Thyroid gland (tissue), 4 donors: ENCODE data around the gene CEP83. TPM values are rescaled to one million over a fixed set of nuclear protein-coding genes. Genes with fewer than 3 reads are reported as not detected.
"Not testable (repeated sequence)": the region's sequence is repeated elsewhere in the genome, so short reads cannot be mapped to it uniquely, and the experiment has no call there.

ENCODE experiments used
- DNase-seq, 2 donors: peaks; one replicate each; pipeline ENCODE4 v3.0.0-alpha.2; 2019
- H3K27ac ChIP-seq, 3 donors: fragments of 200-600 bp; sonication (generic); 1 replicate in 2 of 3; 2 replicates in 1 of 3; pipeline ENCODE4 v1.5.1; 2016 to 2019; ENCODE audit warnings: mild to moderate bottlenecking in 1 of 3, moderate library complexity in 1 of 3
- H3K27me3 ChIP-seq: fragments of 200-600 bp; sonication (generic); one replicate; pipeline ENCODE4 v1.5.1; 2019
- H3K36me3 ChIP-seq, 2 donors: fragments of 200-600 bp; sonication (generic); one replicate each; pipeline ENCODE4 v1.5.1; 2016 to 2019
- H3K4me1 ChIP-seq, 2 donors: fragments of 200-600 bp; sonication (generic); one replicate each; pipeline ENCODE4 v1.5.1; 2017 to 2019
- H3K4me3 ChIP-seq, 3 donors: fragments of 200-600 bp; sonication (generic); replicated peaks in 1 of 3; 1 replicate in 2 of 3; 2 replicates in 1 of 3; pipeline ENCODE4 v1.5.1; 2016; ENCODE audit warnings: mild to moderate bottlenecking in 1 of 3
- H3K9me3 ChIP-seq: fragments of 200-600 bp; sonication (generic); one replicate; pipeline ENCODE4 v1.5.1; 2017
- POLR2A ChIP-seq, 2 donors: fragments of 450-650 bp; IDR thresholded peaks; one replicate each; pipeline ENCODE4 v1.6.1; 2017; ENCODE audit warnings: antibody characterized with exemption in 2 of 2, mild to moderate bottlenecking in 2 of 2, moderate library complexity in 1 of 2
- WGBS, 2 donors: methylation state at CpG; one replicate each; pipeline ENCODE4 v1.1.5; 2017; 5-methylcytosine and 5-hydroxymethylcytosine counted together
- intact Hi-C: fragments of 100-400 bp; cut with DNase I; formaldehyde crosslinking; loops from one replicate; pipeline ENCODE4 v1.15.1; 2023
- total RNA-seq, 4 donors: library from RNA; depleted of rRNA; stranded (reverse); fragments of >200 nt; gene quantifications; one replicate each; pipeline ENCODE4 v1.2.3, GENCODE V29; 2016
- TF ChIP-seq, protein P1 (sequence below), 6 experiments: fragments of 200-600 bp in 3 of 6; fragments of 450-650 bp in 3 of 6; sonication (generic) in 3 of 6; IDR thresholded peaks; one replicate each; pipeline ENCODE4 v1.5.1; 2016 to 2019; ENCODE audit warnings: antibody characterized with exemption in 6 of 6, mild to moderate bottlenecking in 2 of 6, inconsistent platforms in 1 of 6, moderate library complexity in 1 of 6

Gene CEP83
- total RNA-seq, 4 donors from 2014 or later, result 24.1 to 41.9 (median 29.4) TPM

DNA sequence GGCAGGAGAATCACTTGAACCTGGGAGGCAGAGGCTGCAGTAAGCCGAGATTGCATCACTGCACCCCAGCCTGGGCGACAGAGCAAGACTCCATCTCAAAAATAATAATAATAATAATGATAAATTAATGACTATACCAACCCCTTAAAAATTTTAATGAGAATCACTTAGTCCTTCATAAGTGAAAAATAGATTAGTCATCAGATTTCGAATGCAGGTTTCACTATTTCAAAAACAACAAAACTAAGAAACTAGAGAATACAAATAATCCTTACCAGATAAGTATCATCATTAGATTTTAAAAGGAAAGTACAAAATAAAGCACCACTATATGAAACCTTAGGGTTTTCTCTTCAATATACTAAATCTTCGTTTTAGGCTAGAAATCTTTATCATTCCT, 62.3 kb downstream of the CEP83 start:
- H3K36me3 ChIP-seq, result no peaks in the 10 kb centered on the region
- H3K9me3 ChIP-seq, result no peaks in the 10 kb centered on the region
- no peak for DNase-seq
- intact Hi-C loops, result no loop called here
- WGBS, 2 donors, result 95 to 97% methylated on average over 4 of the region's 4 CpGs
- H3K4me3 ChIP-seq, result no peak overlapping the region
- no peak overlapping the region for H3K27ac ChIP-seq
- H3K27me3 ChIP-seq, result no peaks in the 10 kb centered on the region
- no peak for TF ChIP-seq POLR2A (IDR thresholded peaks at IDR 0.05)
- TF ChIP-seq, protein P1, sequence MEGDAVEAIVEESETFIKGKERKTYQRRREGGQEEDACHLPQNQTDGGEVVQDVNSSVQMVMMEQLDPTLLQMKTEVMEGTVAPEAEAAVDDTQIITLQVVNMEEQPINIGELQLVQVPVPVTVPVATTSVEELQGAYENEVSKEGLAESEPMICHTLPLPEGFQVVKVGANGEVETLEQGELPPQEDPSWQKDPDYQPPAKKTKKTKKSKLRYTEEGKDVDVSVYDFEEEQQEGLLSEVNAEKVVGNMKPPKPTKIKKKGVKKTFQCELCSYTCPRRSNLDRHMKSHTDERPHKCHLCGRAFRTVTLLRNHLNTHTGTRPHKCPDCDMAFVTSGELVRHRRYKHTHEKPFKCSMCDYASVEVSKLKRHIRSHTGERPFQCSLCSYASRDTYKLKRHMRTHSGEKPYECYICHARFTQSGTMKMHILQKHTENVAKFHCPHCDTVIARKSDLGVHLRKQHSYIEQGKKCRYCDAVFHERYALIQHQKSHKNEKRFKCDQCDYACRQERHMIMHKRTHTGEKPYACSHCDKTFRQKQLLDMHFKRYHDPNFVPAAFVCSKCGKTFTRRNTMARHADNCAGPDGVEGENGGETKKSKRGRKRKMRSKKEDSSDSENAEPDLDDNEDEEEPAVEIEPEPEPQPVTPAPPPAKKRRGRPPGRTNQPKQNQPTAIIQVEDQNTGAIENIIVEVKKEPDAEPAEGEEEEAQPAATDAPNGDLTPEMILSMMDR (IDR thresholded peaks at IDR 0.05), result no peak
- H3K4me1 ChIP-seq, result no peaks in the 10 kb centered on the region

DNA sequence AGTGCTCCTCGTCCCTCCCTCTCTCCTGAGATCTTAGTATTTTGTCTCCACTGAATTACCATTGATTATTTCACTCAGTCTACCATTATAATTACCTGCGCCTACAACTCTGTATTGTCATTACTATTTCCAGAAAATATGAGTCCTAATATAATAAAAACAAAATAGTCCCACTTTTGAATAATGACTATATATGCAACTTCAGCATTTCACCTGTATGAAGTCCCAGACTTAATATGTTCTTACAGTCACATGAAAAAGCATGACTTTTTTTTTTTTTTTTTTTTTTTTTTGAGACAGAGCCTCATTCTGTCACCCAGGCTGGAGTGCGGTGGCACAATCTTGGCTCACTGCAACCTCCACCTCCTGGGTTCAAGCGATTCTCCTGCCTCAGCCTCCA, 63.7 kb downstream of the CEP83 start:
- H3K4me1 ChIP-seq, H3K27me3 ChIP-seq, H3K36me3 ChIP-seq, H3K27ac ChIP-seq, H3K9me3 ChIP-seq, H3K4me3 ChIP-seq, intact Hi-C loops, DNase-seq: not testable (repeated sequence)
- WGBS, 2 donors, result 96 to 97% methylated on average over 4 of the region's 4 CpGs

DNA sequence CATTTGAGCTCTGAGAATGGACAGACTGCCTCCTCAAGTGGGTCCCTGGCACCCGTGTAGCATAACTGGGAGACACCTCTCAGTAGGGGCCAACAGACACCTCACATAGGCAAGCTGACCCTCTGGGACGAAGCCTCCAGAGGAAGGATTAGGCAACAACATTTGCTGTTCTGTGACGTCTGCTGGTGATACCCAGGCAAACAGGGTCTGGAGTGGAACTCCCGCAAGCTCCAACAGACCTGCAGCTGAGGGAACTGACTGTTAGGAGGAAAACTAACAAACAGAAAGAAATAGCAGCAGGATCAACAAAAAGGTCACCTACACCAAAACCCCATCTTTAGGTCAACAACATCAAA, 69.6 kb downstream of the CEP83 start:
- Histone ChIP-seq H3K27ac (no peak overlapping the region), H3K9me3 (no peaks in the 10 kb centered on the region), H3K4me3 (no peak overlapping the region), H3K36me3 (peaks cover 0 to 1% of the 10 kb centered on the region in 2 donors), H3K4me1 (no peaks in the 10 kb centered on the region), H3K27me3 (no peaks in the 10 kb centered on the region)
- DNase-seq, result no peak
- 90 to 99% methylated on average over 4 of the region's 4 CpGs for WGBS, 2 donors
- no peak for TF ChIP-seq POLR2A (IDR thresholded peaks at IDR 0.05)
- TF ChIP-seq, protein P1 (IDR thresholded peaks at IDR 0.05), result no peak
- intact Hi-C loops, result no loop called here

DNA sequence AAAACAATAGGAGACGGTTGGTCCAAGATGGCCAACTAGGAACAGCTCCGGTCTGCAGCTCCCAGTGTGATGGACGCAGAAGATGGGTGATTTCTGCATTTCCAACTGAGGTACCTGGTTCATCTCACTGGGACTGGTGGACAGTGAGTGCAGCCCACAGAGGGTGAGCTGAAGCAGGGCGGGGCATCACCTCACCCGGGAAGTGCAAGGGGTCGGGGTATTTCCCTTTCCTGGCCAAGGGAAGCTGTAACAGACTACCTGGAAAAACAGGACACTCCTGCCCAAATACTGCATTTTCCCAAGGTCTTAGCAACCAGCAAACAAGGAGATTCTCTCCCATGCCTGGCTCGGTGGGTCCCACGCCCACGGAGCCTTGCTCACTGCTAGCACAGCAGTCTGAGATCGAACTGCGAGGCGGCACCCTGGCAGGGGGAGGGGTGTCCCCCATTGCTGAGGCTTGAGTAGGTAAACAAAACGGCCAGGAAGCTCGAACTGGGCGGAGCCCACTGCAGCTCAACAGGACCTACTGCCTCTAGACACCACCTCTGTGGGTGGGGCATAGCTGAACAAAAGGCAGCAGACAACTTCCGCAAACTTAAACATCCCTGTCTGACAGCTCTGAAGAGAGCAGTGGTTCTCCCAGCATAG, 70.1 kb downstream of the CEP83 start:
- not testable (repeated sequence) for DNase-seq
- 83 to 92% methylated on average over 15 to 16 of the region's 16 CpGs for WGBS, 2 donors

DNA sequence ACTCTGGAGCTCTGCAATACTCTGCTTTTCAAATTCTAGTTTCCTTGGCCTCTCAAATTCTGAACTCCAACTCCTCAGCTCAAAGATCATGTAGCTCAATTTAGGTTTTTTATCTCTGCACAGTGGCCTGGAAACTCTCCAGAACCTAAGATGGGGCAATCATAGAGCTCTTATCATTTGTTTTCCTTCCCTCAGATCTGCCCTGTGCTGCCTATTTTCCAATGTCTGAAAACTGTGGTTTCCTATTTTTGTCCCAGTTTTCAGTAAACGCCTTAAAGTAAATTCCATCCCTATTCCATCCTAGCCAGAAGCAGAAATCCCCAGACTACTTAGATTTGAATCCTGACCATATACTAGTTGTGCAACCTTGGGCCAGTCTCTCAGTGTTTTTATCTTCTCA, 73.2 kb downstream of the CEP83 start:
- H3K36me3 ChIP-seq, result peaks cover 0 to 3% of the 10 kb centered on the region in 2 donors
- intact Hi-C loops, result no loop called here
- 78 to 88% methylated on average over 1 of the region's 1 CpG for WGBS, 2 donors

More for the DNA sequence above, 70.1 kb downstream of the CEP83 start:
- H3K4me3 ChIP-seq, H3K36me3 ChIP-seq, intact Hi-C loops, H3K27ac ChIP-seq, H3K27me3 ChIP-seq, H3K9me3 ChIP-seq, H3K4me1 ChIP-seq: not testable (repeated sequence)

DNA sequence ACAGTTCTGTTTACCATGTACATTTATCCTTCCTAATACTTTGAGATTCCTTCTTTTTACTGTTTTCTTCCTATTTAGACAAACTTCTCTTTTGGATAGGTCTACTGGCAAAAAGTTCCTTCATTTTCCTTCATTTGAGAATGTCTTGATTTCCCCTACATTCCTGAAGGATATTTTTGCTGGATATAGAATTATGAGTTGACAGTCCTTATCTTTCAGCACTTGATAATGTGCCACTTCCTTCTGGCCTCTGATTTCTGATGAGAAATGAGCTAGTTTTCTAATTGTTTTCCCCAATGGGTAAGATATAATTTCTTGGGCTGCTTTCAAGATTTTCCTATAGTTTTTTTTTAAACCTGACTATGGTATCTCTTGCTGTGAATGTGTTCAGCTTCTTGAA, 75.6 kb downstream of the CEP83 start:
- TF ChIP-seq, protein P1 (IDR thresholded peaks at IDR 0.05), result no peak
- no peak for TF ChIP-seq POLR2A (IDR thresholded peaks at IDR 0.05)
- no peak for DNase-seq
- Histone ChIP-seq H3K4me3 (no peak overlapping the region), H3K4me1 (no peaks in the 10 kb centered on the region), H3K36me3 (peaks cover 0 to 3% of the 10 kb centered on the region in 2 donors), H3K27me3 (no peaks in the 10 kb centered on the region), H3K27ac (no peak overlapping the region), H3K9me3 (no peaks in the 10 kb centered on the region)
- intact Hi-C loops, result no loop called here

More for the DNA sequence above, 73.2 kb downstream of the CEP83 start:
- no peak for DNase-seq
- Histone ChIP-seq H3K27me3 (no peaks in the 10 kb centered on the region), H3K27ac (no peak overlapping the region), H3K4me3 (no peak overlapping the region), H3K4me1 (no peaks in the 10 kb centered on the region), H3K9me3 (no peaks in the 10 kb centered on the region)
- no peak for TF ChIP-seq POLR2A (IDR thresholded peaks at IDR 0.05)
- TF ChIP-seq, protein P1 (IDR thresholded peaks at IDR 0.05), result no peak
